Measurements from ENCODE around the gene PHF13.

The PHF13 gene

DNA sequence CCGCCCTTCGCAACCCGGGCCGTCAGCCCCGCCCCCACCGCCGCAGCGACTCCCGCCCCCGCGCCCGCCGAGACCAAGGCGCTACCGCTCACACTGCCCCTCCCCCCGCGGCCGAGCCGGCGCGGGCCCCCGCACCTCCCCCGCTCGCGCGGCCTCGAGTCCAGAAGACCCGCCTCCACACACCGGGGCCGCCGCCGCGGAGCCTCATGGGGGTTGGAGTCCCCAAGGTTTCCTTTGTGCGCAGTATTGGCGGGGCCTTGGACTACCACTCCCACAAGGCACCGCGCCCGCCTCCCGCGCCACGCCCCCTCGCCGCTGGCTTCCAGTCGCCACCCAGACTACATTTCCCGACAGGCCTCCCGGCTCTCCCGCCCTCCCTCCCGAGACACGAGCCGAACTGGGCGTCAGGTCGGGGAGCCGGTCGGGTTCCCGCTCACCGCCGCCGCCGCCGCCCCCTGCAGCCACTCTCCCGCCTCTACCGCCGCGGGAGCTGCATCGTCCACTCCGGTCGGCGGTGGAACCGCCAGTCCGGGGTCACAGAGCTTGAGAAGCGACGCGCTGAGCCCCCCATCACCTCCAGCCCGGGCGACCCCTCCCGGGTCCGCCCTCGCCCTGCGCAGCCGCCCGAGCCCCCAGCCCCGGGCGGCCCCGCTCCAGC is at the start of gene PHF13:
PHF13 (plus strand) TSS at position 371 of the 658 bp plus-strand sequence. CDS start 336 bp downstream, outside the sequence.
- Mint-ChIP-seq H3K27me3 (no peaks in the 10 kb centered on the region), H3K9me3 (no peaks in the 10 kb centered on the region), H3K36me3 (ENCODE audit: low read depth) (peaks cover 20% of the 10 kb centered on the region), H3K27ac (peak within 1 kb of the TSS; percentile 78), H3K4me1 (ENCODE audit: low read depth) (peaks cover 25% of the 10 kb centered on the region), H3K4me3 (peak within 1 kb of the TSS; percentile 82)
- peak; percentile 100 for DNase-seq

DNA sequence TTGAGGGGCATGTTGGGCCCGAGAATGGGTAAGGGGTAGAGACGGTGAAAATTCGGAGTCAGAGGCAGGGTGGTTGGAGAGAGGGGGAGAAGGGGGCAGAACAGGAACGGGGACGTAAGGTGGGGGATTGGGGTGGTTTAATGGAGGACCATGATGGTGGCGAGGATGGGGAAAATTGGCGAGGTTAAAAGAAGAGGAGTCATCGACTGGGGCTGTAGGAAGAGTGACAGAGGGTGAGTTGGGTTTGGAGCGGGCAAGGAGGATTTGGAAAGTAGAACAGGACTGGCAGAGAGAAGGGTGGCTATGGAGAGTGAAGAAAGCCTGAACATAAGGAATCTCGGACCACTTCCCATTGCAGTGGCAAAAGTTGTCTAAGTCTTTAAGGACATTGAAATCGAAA is 44.5 kb upstream of the PHF13 start:
- Mint-ChIP-seq H3K27me3 (no peaks in the 10 kb centered on the region), H3K27ac (no peak overlapping the region), H3K4me3 (no peak overlapping the region), H3K4me1 (ENCODE audit: low read depth) (no peaks in the 10 kb centered on the region), H3K36me3 (ENCODE audit: low read depth) (no peaks in the 10 kb centered on the region), H3K9me3 (no peaks in the 10 kb centered on the region)
- DNase-seq = no peak

DNA sequence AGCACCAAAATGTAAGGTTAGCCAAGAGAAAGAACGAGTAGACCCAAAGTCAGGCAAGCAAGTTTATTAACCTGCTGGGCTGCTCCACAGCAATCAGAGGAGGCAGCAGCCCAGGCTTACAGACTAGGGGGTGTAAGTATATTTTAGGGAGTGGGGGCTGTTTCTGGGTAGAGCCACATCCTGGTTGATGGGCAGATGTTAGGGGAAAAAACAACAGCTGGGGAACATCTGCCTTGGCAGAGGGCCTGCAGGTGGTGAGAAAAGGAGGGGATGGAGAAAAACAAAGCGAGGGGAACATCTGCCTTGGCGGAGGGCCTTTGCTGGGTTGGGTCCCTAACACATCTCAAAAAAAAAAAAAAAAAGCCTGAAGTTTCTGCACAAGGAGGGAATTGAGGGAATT is 43.4 kb upstream of the PHF13 start:
- Mint-ChIP-seq H3K36me3 (ENCODE audit: low read depth) (no peaks in the 10 kb centered on the region), H3K27me3 (no peaks in the 10 kb centered on the region), H3K27ac (no peak overlapping the region), H3K4me1 (ENCODE audit: low read depth) (no peaks in the 10 kb centered on the region), H3K4me3 (no peak overlapping the region), H3K9me3 (no peaks in the 10 kb centered on the region)
- DNase-seq = no peak

DNA sequence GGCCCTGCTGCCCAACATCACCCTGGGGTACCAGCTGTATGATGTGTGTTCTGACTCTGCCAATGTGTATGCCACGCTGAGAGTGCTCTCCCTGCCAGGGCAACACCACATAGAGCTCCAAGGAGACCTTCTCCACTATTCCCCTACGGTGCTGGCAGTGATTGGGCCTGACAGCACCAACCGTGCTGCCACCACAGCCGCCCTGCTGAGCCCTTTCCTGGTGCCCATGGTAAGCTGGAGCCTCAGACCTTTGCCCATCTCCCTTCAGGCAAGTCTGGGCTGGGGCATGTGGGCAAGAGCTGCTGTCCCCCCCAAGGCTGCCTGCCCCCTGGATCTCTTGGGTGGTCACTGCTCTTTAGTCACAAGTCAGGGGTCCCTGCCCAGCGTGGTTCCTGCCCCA is 42.5 kb upstream of the PHF13 start:
- Mint-ChIP-seq H3K36me3 (ENCODE audit: low read depth) (no peaks in the 10 kb centered on the region), H3K27ac (no peak overlapping the region), H3K9me3 (no peaks in the 10 kb centered on the region), H3K27me3 (no peaks in the 10 kb centered on the region), H3K4me1 (ENCODE audit: low read depth) (no peaks in the 10 kb centered on the region), H3K4me3 (no peak overlapping the region)
- DNase-seq = no peak

DNA sequence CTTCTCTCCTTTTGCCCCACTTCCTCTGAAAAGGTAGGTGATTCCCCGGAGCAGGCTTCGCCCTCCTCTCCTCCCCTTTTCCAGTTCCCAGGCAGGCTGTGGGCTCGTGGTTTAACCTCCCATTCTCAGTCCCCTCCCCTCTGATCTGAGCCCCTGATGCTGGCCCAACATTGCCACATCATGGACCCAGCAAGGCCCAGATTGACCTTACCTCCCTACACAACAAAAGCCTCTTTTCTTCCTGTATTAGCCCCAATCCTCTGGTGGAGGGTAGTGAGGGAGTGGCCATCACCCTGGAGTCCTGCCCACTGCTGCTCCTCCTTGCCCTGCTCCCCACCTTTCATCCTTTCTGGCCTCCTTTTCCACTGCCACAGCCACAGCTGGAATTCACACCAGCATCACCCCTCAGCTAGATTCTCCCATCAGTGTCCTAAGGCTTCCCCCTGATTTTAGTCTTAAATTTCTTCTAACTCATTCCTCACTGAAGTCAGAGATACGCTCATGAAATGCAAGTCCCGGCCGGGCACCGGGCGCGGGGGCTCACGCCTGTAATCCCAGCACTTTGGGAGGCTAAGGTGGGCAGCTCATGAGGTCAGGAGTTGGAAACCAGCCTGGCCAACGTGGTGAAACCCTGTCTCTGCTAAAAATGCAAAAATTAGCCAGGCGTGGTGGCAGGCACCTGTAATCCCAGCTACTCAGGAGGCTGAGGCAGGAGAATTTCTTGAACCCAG is 40.7 kb upstream of the PHF13 start:
- Mint-ChIP-seq H3K4me3 (no peak overlapping the region), H3K36me3 (ENCODE audit: low read depth) (no peaks in the 10 kb centered on the region), H3K4me1 (ENCODE audit: low read depth) (no peaks in the 10 kb centered on the region), H3K9me3 (no peaks in the 10 kb centered on the region), H3K27me3 (no peaks in the 10 kb centered on the region), H3K27ac (peak overlapping the region; percentile 9)
- no peak for DNase-seq

DNA sequence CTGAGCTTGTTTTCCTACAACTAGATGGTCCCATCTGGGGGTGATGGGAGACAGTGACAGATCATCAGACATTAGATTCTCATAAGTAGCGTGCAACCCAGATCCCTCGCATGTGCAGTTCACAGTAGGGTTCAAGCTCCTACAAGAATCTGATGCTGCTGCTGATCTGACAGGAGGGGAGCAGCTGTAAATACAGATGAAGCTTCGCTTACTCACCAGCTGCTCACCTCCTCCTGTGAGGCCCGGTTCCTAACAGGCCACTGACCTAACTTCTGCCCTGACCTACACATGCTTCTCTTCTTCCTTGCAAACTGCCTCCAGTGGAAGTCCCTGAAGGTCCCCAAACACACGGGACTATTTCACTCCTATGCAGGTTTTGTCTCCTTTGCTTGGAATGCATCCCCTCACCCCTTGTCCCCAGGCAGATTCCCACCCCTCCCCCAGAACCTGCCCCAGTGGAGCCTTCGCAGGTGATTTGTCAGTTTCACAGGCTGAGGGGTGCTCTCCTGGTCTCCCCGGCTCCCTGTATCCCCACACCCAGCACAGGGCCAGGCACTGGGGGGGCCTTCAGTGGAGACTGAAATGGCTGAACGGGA is 39.4 kb upstream of the PHF13 start:
- Mint-ChIP-seq H3K4me3 (no peak overlapping the region), H3K4me1 (ENCODE audit: low read depth) (peaks cover 1% of the 10 kb centered on the region), H3K9me3 (no peaks in the 10 kb centered on the region), H3K27me3 (no peaks in the 10 kb centered on the region), H3K27ac (no peak overlapping the region), H3K36me3 (ENCODE audit: low read depth) (no peaks in the 10 kb centered on the region)
- no peak for DNase-seq

DNA sequence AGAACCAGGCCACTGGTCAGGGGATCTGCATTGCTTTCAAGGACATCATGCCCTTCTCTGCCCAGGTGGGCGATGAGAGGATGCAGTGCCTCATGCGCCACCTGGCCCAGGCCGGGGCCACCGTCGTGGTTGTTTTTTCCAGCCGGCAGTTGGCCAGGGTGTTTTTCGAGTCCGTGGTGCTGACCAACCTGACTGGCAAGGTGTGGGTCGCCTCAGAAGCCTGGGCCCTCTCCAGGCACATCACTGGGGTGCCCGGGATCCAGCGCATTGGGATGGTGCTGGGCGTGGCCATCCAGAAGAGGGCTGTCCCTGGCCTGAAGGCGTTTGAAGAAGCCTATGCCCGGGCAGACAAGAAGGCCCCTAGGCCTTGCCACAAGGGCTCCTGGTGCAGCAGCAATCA is 38.7 kb upstream of the PHF13 start:
- no peaks in the 10 kb centered on the region for H3K27me3 Mint-ChIP-seq

DNA sequence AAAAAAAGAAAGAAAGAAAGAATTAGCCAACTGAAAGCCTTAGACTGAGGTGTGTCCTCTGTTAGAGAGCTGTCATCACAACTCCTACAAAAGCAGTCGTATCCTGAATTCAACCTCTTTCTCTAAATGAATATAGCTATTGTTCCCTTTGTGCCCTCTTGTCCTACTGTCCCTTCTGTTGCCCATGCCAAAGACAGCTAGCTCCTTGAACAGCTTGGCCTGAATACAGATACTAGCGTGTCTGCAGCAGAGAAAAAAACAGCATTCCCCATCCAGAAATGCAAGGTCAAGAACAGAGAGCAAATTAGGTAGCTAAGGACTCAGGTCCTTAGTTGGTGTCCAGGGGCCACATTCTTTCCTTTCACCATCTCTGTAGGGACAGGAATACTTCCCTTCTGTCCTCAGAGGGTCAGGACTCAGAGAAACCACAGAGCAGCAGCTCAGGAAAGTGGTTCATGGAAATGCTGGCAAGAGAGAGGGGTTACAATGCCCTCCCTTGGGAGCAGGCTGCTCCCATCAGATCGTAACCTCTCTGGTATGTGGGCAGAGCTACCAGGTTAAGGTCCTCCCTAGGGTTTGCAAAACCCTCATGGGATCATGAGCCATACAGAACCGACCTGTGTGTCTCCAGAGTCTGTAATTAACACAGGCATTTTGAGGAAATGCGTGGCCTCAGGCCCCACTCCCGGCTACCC is 35.6 kb upstream of the PHF13 start:
- no peaks in the 10 kb centered on the region for H3K9me3 Mint-ChIP-seq
- no peak overlapping the region for H3K27ac Mint-ChIP-seq
- peaks cover 23% of the 10 kb centered on the region for H3K36me3 Mint-ChIP-seq (ENCODE audit: low read depth)
- peaks cover 32% of the 10 kb centered on the region for H3K4me1 Mint-ChIP-seq (ENCODE audit: low read depth)
- no peak overlapping the region for H3K4me3 Mint-ChIP-seq
- DNase-seq = no peak
- no peaks in the 10 kb centered on the region for H3K27me3 Mint-ChIP-seq

More for the DNA sequence above, 38.7 kb upstream of the PHF13 start:
- Mint-ChIP-seq H3K27ac (no peak overlapping the region), H3K9me3 (no peaks in the 10 kb centered on the region), H3K4me3 (no peak overlapping the region), H3K36me3 (ENCODE audit: low read depth) (peaks cover under 1% of the 10 kb centered on the region), H3K4me1 (ENCODE audit: low read depth) (peaks cover 7% of the 10 kb centered on the region)
- DNase-seq = no peak

DNA sequence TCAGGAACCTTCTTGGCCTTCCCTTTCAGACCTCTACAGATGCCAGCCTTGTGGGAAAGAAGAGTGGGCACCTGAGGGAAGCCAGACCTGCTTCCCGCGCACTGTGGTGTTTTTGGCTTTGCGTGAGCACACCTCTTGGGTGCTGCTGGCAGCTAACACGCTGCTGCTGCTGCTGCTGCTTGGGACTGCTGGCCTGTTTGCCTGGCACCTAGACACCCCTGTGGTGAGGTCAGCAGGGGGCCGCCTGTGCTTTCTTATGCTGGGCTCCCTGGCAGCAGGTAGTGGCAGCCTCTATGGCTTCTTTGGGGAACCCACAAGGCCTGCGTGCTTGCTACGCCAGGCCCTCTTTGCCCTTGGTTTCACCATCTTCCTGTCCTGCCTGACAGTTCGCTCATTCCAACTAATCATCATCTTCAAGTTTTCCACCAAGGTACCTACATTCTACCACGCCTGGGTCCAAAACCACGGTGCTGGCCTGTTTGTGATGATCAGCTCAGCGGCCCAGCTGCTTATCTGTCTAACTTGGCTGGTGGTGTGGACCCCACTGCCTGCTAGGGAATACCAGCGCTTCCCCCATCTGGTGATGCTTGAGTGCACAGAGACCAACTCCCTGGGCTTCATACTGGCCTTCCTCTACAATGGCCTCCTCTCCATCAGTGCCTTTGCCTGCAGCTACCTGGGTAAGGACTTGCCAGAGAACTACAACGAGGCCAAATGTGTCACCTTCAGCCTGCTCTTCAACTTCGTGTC is 34.7 kb upstream of the PHF13 start:
- Mint-ChIP-seq H3K27me3 (no peaks in the 10 kb centered on the region), H3K4me1 (ENCODE audit: low read depth) (peaks cover 32% of the 10 kb centered on the region), H3K27ac (peak overlapping the region; percentile 98), H3K36me3 (ENCODE audit: low read depth) (peaks cover 23% of the 10 kb centered on the region), H3K4me3 (peak overlapping the region; percentile 92), H3K9me3 (no peaks in the 10 kb centered on the region)
- DNase-seq = no peak

DNA sequence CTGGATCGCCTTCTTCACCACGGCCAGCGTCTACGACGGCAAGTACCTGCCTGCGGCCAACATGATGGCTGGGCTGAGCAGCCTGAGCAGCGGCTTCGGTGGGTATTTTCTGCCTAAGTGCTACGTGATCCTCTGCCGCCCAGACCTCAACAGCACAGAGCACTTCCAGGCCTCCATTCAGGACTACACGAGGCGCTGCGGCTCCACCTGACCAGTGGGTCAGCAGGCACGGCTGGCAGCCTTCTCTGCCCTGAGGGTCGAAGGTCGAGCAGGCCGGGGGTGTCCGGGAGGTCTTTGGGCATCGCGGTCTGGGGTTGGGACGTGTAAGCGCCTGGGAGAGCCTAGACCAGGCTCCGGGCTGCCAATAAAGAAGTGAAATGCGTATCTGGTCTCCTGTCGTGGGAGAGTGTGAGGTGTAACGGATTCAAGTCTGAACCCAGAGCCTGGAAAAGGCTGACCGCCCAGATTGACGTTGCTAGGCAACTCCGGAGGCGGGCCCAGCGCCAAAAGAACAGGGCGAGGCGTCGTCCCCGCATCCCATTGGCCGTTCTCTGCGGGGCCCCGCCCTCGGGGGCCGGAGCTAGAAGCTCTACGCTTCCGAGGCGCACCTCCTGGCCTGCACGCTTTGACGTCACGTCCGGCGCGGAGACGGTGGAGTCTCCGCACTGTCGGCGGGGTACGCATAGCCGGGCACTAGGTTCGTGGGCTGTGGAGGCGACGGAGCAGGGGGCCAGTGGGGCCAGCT is 34.0 kb upstream of the PHF13 start, which contains the start of gene ZBTB48:
ZBTB48 (plus strand) TSS at position 621 of the 745 bp plus-strand sequence. CDS start 616 bp downstream, outside the sequence.
- Mint-ChIP-seq H3K27ac (peak within 1 kb of the TSS; percentile 98), H3K27me3 (no peaks in the 10 kb centered on the region), H3K9me3 (no peaks in the 10 kb centered on the region), H3K36me3 (ENCODE audit: low read depth) (peaks cover 27% of the 10 kb centered on the region), H3K4me3 (peak within 1 kb of the TSS; percentile 92), H3K4me1 (ENCODE audit: low read depth) (peaks cover 36% of the 10 kb centered on the region)
- peak; percentile 96 for DNase-seq

DNA sequence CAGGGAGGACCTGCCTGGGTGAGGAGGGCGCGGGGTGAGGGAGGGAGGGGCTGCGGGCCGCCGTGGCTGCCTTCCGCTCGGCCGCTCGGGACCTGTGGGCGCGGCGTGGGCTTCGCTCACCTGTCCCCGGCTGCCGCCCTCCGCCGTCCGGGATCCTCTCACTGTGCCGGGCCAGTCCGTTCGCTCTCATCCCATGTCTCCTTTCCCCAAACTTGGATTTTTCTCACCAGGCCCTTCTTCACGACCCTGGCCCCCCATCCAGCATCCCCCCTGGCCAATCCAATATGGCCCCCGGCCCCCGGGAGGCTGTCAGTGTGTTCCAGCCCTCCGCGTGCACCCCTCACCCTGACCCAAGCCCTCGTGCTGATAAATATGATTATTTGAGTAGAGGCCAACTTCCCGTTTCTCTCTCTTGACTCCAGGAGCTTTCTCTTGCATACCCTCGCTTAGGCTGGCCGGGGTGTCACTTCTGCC is 33.4 kb upstream of the PHF13 start:
- Mint-ChIP-seq H3K36me3 (ENCODE audit: low read depth) (peaks cover 32% of the 10 kb centered on the region), H3K27me3 (no peaks in the 10 kb centered on the region), H3K4me1 (ENCODE audit: low read depth) (peaks cover 42% of the 10 kb centered on the region), H3K4me3 (peak overlapping the region; percentile 92), H3K9me3 (no peaks in the 10 kb centered on the region), H3K27ac (peak overlapping the region; percentile 98)
- no peak for DNase-seq

DNA sequence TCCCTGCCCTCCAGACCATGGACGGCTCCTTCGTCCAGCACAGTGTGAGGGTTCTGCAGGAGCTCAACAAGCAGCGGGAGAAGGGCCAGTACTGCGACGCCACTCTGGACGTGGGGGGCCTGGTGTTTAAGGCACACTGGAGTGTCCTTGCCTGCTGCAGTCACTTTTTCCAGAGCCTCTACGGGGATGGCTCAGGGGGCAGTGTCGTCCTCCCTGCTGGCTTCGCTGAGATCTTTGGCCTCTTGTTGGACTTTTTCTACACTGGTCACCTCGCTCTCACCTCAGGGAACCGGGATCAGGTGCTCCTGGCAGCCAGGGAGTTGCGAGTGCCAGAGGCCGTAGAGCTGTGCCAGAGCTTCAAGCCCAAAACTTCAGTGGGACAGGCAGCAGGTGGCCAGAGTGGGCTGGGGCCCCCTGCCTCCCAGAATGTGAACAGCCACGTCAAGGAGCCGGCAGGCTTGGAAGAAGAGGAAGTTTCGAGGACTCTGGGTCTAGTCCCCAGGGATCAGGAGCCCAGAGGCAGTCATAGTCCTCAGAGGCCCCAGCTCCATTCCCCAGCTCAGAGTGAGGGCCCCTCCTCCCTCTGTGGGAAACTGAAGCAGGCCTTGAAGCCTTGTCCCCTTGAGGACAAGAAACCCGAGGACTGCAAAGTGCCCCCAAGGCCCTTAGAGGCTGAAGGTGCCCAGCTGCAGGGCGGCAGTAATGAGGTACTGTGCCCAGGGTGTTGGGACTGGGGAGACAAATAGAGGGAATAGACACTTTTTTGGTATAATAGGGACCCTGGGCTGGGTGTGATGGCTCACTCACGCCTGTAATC is 32.7 kb upstream of the PHF13 start:
- Mint-ChIP-seq H3K4me1 (ENCODE audit: low read depth) (peaks cover 43% of the 10 kb centered on the region), H3K9me3 (no peaks in the 10 kb centered on the region)

More for the DNA sequence above, 32.7 kb upstream of the PHF13 start:
- Mint-ChIP-seq H3K27me3 (no peaks in the 10 kb centered on the region), H3K36me3 (ENCODE audit: low read depth) (peaks cover 32% of the 10 kb centered on the region), H3K4me3 (peak overlapping the region; percentile 92), H3K27ac (peak overlapping the region; percentile 98)
- no peak for DNase-seq
